Heart right ventricle (tissue), 16 donors: ENCODE measurements around the gene NEDD4L. TPM values are rescaled to one million over a fixed set of nuclear protein-coding genes. Genes with fewer than 3 reads are reported as not detected.

Experiments
- ATAC-seq, 8 donors: fragments of 200-7000 bp; cut with Tn5 transposase; one replicate each; pipeline ENCODE4 v1.9.1; 2020; ENCODE audit warnings: mild to moderate bottlenecking in 8 of 8, moderate library complexity in 8 of 8, moderate number of reproducible peaks in 1 of 8
- DNase-seq, 2 donors: peaks; one replicate each; pipeline ENCODE4 v3.0.0-alpha.2; 2020
- H3K27ac ChIP-seq, 10 donors: fragments of 200-600 bp; sonication (generic) in 2 of 10; one replicate each; pipeline versions ENCODE4 v1.5.0 to v1.8.0; 2020 to 2022; ENCODE audit warnings: mild to moderate bottlenecking in 3 of 10
- H3K27me3 ChIP-seq, 7 donors: fragments of 200-600 bp; one replicate each; pipeline ENCODE4 v1.8.0; 2021 to 2022; ENCODE audit warnings: mild to moderate bottlenecking in 2 of 7
- H3K36me3 ChIP-seq, 9 donors: fragments of 200-600 bp; sonication (generic) in 1 of 9; one replicate each; pipeline versions ENCODE4 v1.5.0 to v1.8.0; 2020 to 2022; ENCODE audit warnings: mild to moderate bottlenecking in 2 of 9
- H3K4me1 ChIP-seq, 9 donors: fragments of 200-600 bp; sonication (generic) in 1 of 9; one replicate each; pipeline versions ENCODE4 v1.5.0 to v1.8.0; 2020 to 2022; ENCODE audit warnings: mild to moderate bottlenecking in 4 of 9
- H3K4me3 ChIP-seq, 10 donors: fragments of 200-600 bp; sonication (generic) in 2 of 10; one replicate each; pipeline versions ENCODE4 v1.5.0 to v1.8.0; 2020 to 2022; ENCODE audit warnings: mild to moderate bottlenecking in 7 of 10, moderate library complexity in 2 of 10
- H3K9me3 ChIP-seq, 11 donors: fragments of 200-600 bp in 10 of 11; sonication (generic) in 2 of 11; one replicate each; pipeline versions ENCODE4 v1.5.0 to v1.8.0; 2013 to 2022; ENCODE audit warnings: mild to moderate bottlenecking in 2 of 11, control low read depth in 1 of 11, moderate library complexity in 1 of 11
- CTCF ChIP-seq, 9 donors: fragments of 200-600 bp; sonication (generic) in 2 of 9; IDR thresholded peaks; one replicate each; pipeline versions ENCODE4 v1.5.0 to v1.8.0; 2021 to 2022; ENCODE audit warnings: antibody characterized with exemption in 9 of 9, mild to moderate bottlenecking in 5 of 9, moderate library complexity in 1 of 9
- WGBS, 2 donors: extraction: QIAGEN DNeasy Blood & Tissue Kit; methylation state at CpG; one replicate each; pipeline ENCODE4 v1.1.7; 2013; ENCODE audit warnings: inconsistent platforms in 1 of 2; 5-methylcytosine and 5-hydroxymethylcytosine counted together
- intact Hi-C, 10 donors: fragments of 100-400 bp; cut with DNase I; formaldehyde crosslinking; loops; one replicate each; pipeline versions ENCODE4 v1.11.1 to v1.14.2; 2022
- polyA plus RNA-seq, 2 donors: library from polyadenylated mRNA; stranded (reverse); fragments of 200-250 nt; gene quantifications; one replicate each; pipeline ENCODE4 v1.2.3, GENCODE V29; 2013
- total RNA-seq, 10 donors: library from RNA; stranded (reverse); fragmentation: NEBNext Ultra II Directional in 3 of 10; extraction: Animal tissue kit (Norgen Biotek cat#: 25700) in 3 of 10; gene quantifications; one replicate each; pipeline versions ENCODE4 v1.2.1 to v1.2.4, GENCODE V29; 2021 to 2023
- donor health status: Arrhythmogenic right ventricular cardiomyopathy.
- donor health status: ischemic (EF 13 %, LVEDD 7.1; RV severe dilation, severe dysfunction).
- donor health status: healthy with polysubstance abuse.
- donor health status: DM: no; HTN: yes; CAD: no.
- donor health status: DM: no; HTN: no; CAD: no.
- donor health status: ischemic (EF 25% LVEDD 6.9; RV normal size, moderate dysfunction).
- donor health status: ischemic (EF 25% LVEDD 5.7; RV mildly dilated, moderate dysfunction).
- donor health status: healthy.
- donor health status: DM: yes; HTN: yes; CAD: no.
- donor health status: Ischemic cardiomyopathy.
- donor health status: ischemic (EF 35%, LVEDD 5.7; RV mildly dilated, moderate dysfunction).
- donor health status: nonischemic (EF 11% LVEDD 7.7; RV severe dilation, severe dysfunction).
- donor health status: DM: yes; HTN: yes; CAD: no.
- donor health status: PGD.
- donor health status: ischemic (EF 29% LVEDD 5.4; RV normal size, mild dysfunction).
- donor health status: nonischemic (EF 23%, LVEDD 6.1; RV moderate dilation, normal function).

The NEDD4L gene
- total and polyA plus RNA-seq, 12 donors: 9.6 to 67.1 (median 49.4) TPM

GRCh38 chr18:58177004-58177717 is 133.1 kb downstream of the NEDD4L start:
- Histone ChIP-seq H3K36me3 (no peaks in the 10 kb centered on the region), H3K4me1 (peaks cover 0 to 7% (median 0%) of the 10 kb centered on the region in 9 donors), H3K27me3 (no peaks in the 10 kb centered on the region), H3K27ac (no peak overlapping the region), H3K9me3 (no peaks in the 10 kb centered on the region), H3K4me3 (no peak overlapping the region)
- ATAC-seq: peak in 1 of 8 donors; percentile 59
- TF ChIP-seq CTCF (IDR thresholded peaks at IDR 0.05): no peak
- intact Hi-C loops: loop anchor here in 1 of 10 donors (5.0 kb wide), 1 partner anchor 35 kb away; no protein-coding TSS in a partner anchor
- 57 to 62% methylated on average over 12 of the region's 12 CpGs for WGBS, 2 donors
- no peak for DNase-seq

GRCh38 chr18:58177896-58178470 is 134.0 kb downstream of the NEDD4L start:
- Histone ChIP-seq H3K27ac (no peak overlapping the region), H3K27me3 (no peaks in the 10 kb centered on the region), H3K9me3 (no peaks in the 10 kb centered on the region), H3K4me1 (peaks cover 0 to 7% (median 0%) of the 10 kb centered on the region in 9 donors), H3K4me3 (no peak overlapping the region), H3K36me3 (no peaks in the 10 kb centered on the region)
- no peak for ATAC-seq
- 92 to 93% methylated on average over 4 of the region's 4 CpGs for WGBS, 2 donors
- no peak for DNase-seq
- no peak for TF ChIP-seq CTCF (IDR thresholded peaks at IDR 0.05)
- intact Hi-C loops: loop anchor here in 1 of 10 donors (5.0 kb wide), 1 partner anchor 36 kb away; no protein-coding TSS in a partner anchor

- Histone ChIP-seq H3K9me3 (no peaks in the 10 kb centered on the region), H3K27me3 (no peaks in the 10 kb centered on the region), H3K4me3 (no peak overlapping the region), H3K27ac (no peak overlapping the region), H3K36me3 (no peaks in the 10 kb centered on the region), H3K4me1 (peaks cover 0 to 7% (median 0%) of the 10 kb centered on the region in 9 donors)
- 86 to 90% methylated on average over 8 of the region's 8 CpGs for WGBS, 2 donors
- no peak for TF ChIP-seq CTCF (IDR thresholded peaks at IDR 0.05)
- ATAC-seq (no peak), DNase-seq (no peak)
- intact Hi-C loops: loop anchor here in 1 of 10 donors (5.0 kb wide), 1 partner anchor 36 kb away; no protein-coding TSS in a partner anchor
Observed at GRCh38 chr18:58178511-58178910, 134.5 kb downstream of the NEDD4L start.

- DNase-seq: no peak
- H3K4me1 ChIP-seq: peaks cover 0 to 7% (median 0%) of the 10 kb centered on the region in 9 donors
- H3K36me3 ChIP-seq: no peaks in the 10 kb centered on the region
- intact Hi-C loops: loop anchor here in 4 of 10 donors (5.0 to 10.0 kb wide), 4 partner anchors 55 to 145 kb away; no protein-coding TSS in a partner anchor
- no peak overlapping the region for H3K4me3 ChIP-seq
- peak in 1 of 8 donors; percentile 23 for ATAC-seq
- H3K9me3 ChIP-seq: no peaks in the 10 kb centered on the region
- no peak overlapping the region for H3K27ac ChIP-seq
- no peak for TF ChIP-seq CTCF (IDR thresholded peaks at IDR 0.05)
- WGBS, 2 donors: 88 to 90% methylated on average over 16 of the region's 16 CpGs
- H3K27me3 ChIP-seq: no peaks in the 10 kb centered on the region
Observed at GRCh38 chr18:58180172-58180571, 136.1 kb downstream of the NEDD4L start.
